Keratinocyte (primary cell): ENCODE results near the gene ELOVL7.

Experiments used
- CTCF ChIP-seq, 3 experiments: IDR thresholded peaks in 1 of 3; conservative IDR thresholded peaks in 1 of 3; optimal IDR thresholded peaks in 1 of 3; 2 replicates in 2 of 3; 3 replicates in 1 of 3; pipeline versions ENCODE3 to v1.5.1; 2011; ENCODE audit warnings: low read length in 3 of 3, mild to moderate bottlenecking in 3 of 3, moderate library complexity in 2 of 3, control low read depth in 1 of 3, inconsistent platforms in 1 of 3; ENCODE audit not compliant: insufficient read depth in 2 of 3; ENCODE audit errors: extremely low read depth in 1 of 3
- EZH2 ChIP-seq: IDR thresholded peaks from one replicate; pipeline ENCODE4 v1.6.1; 2012; ENCODE audit warnings: inconsistent platforms, mild to moderate bottlenecking, low read length, moderate library complexity

- TF ChIP-seq EZH2, result no peak
- TF ChIP-seq CTCF (optimal IDR thresholded peaks at IDR 0.05 in 1 of 3, IDR thresholded peaks at IDR 0.05 in 1 of 3, conservative IDR thresholded peaks at IDR 0.05 in 1 of 3; ENCODE audit: extremely low read depth in 1 of 3, insufficient read depth in 2 of 3, low read length in 3 of 3), result no peak
These were observed 138.9 kb downstream of the ELOVL7 start for GRCh38 chr5:60705144-60705543.
